CD4-positive, alpha-beta T cell (primary cell): Measurements from ENCODE around the gene SRC. TPM values are rescaled to one million over a fixed set of nuclear protein-coding genes. Genes with fewer than 3 reads are reported as not detected.
A peak's percentile ranks its signal among the peaks of the same experiment; 100 is the strongest.

Experiments used
- ATAC-seq: fragments of 200-7000 bp; cut with Tn5 transposase; one replicate; pipeline ENCODE4 v1.10.0; 2022; ENCODE audit warnings: mild to moderate bottlenecking; ENCODE audit not compliant: poor library complexity
- CTCF ChIA-PET: fragments of 350-600 bp; sonication (Branson Sonifier 250); formaldehyde crosslinking; loops from one replicate; lab custom pipeline; 2021; ENCODE audit warnings: antibody characterized with exemption, inconsistent platforms; lab: Charles Lee
- POLR2A ChIA-PET: fragments of 350-600 bp; sonication (Branson Sonifier 250); formaldehyde crosslinking; loops from one replicate; lab custom pipeline; 2021; ENCODE audit warnings: antibody characterized with exemption, inconsistent platforms; lab: Charles Lee
- DNase-seq, 14 experiments: peaks; one replicate each; pipeline ENCODE4 v3.0.0-alpha.2; 2013 to 2020; ENCODE audit warnings: mixed read lengths in 2 of 14
- H3K27ac ChIP-seq, 2 donors: one replicate each; pipeline versions ENCODE4 v1.5.1 to v1.7.0; 2013; ENCODE audit warnings: low read length in 2 of 2, low read depth in 1 of 2, mild to moderate bottlenecking in 1 of 2
- H3K27me3 ChIP-seq, 2 experiments: 1 replicate in 1 of 2; 2 replicates in 1 of 2; pipeline versions ENCODE4 v1.6.1 to v1.7.0; 2013; ENCODE audit warnings: low read length in 2 of 2, control low read depth in 1 of 2, mild to moderate bottlenecking in 1 of 2, moderate library complexity in 1 of 2; ENCODE audit not compliant: insufficient read depth in 2 of 2, control insufficient read depth in 1 of 2
- H3K36me3 ChIP-seq: one replicate; pipeline ENCODE4 v1.6.1; 2013; ENCODE audit warnings: low read length, control low read depth; ENCODE audit not compliant: insufficient read depth
- H3K4me1 ChIP-seq: one replicate; pipeline ENCODE4 v1.6.1; 2013; ENCODE audit warnings: low read length, control low read depth; ENCODE audit not compliant: insufficient read depth
- H3K4me3 ChIP-seq: one replicate; pipeline ENCODE4 v1.5.1; 2013; ENCODE audit warnings: mild to moderate bottlenecking, low read length, moderate library complexity
- H3K9me3 ChIP-seq, 2 experiments: 1 replicate in 1 of 2; 2 replicates in 1 of 2; pipeline versions ENCODE4 v1.6.1 to v1.7.0; 2013; ENCODE audit warnings: low read length in 2 of 2, mild to moderate bottlenecking in 2 of 2, control low read depth in 1 of 2, moderate library complexity in 1 of 2; ENCODE audit not compliant: control insufficient read depth in 1 of 2, insufficient read depth in 1 of 2
- H3K27ac Mint-ChIP-seq: one replicate; pipeline ENCODE4 v1.8.0; 2020; ENCODE audit warnings: mixed read lengths
- H3K27me3 Mint-ChIP-seq: one replicate; pipeline ENCODE4 v1.8.0; 2021; ENCODE audit warnings: mixed read lengths
- H3K36me3 Mint-ChIP-seq: one replicate; pipeline ENCODE4 v1.8.0; 2021; ENCODE audit warnings: low read depth, mixed read lengths
- H3K4me1 Mint-ChIP-seq: one replicate; pipeline ENCODE4 v1.8.0; 2021; ENCODE audit warnings: low read depth, mixed read lengths
- H3K4me3 Mint-ChIP-seq: one replicate; pipeline ENCODE4 v1.8.0; 2020; ENCODE audit warnings: mild to moderate bottlenecking, mixed read lengths
- H3K9me3 Mint-ChIP-seq: one replicate; pipeline ENCODE4 v1.8.0; 2020; ENCODE audit warnings: mixed read lengths
- intact Hi-C, 2 experiments: fragments of 100-400 bp; cut with DNase I in 1 of 2; cut with micrococcal nuclease in 1 of 2; formaldehyde crosslinking; loops; one replicate each; pipeline versions ENCODE4 v1.15.1 to v1.9.0; 2023 to 2025; cut with DNase I, micrococcal nuclease
- total RNA-seq, 174 experiments: library from RNA in 2 of 174; stranded (reverse) in 2 of 174; gene quantifications; one replicate each; pipeline ENCODE4 v1.2.3 and lab custom pipeline; 2021 to 2026
- TF ChIP-seq, protein P1 (sequence below): fragments of 200-600 bp; IDR thresholded peaks from one replicate; pipeline ENCODE4 v1.8.0; 2022; ENCODE audit warnings: antibody characterized with exemption, mild to moderate bottlenecking

The SRC gene
- total RNA-seq, 2 experiments from 2014 or later: 2.5 to 3.1 TPM

DNA sequence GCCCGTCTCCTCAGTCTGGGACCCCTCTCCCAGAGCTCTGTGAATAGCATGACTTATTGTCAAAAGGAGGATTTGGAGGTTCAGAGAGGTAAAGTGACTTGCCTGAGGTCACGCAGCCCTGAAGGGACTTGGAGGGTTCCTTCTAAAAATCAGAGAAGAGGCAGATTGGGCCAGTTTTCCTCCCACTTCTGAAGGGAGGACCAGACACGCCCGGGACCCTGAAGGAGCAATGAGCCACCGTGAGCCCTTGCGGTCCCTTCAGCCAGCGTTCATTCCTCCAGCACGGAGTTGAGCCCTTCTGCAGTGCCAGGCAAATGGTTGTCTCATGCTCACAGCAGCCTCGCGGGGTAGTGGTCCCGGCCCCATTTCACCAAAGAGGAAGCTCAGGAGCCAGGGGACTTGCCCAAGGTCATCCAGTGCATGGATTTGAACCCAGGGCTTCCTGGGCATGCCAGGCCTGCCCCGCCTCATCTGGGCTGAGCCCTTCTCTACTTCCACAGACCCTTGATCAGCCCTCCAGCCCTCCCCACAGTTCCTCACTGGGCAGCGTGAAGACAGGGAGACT is 7.4 kb downstream of the SRC start:
- no peaks in the 10 kb centered on the region for H3K27me3 Mint-ChIP-seq
- H3K4me1 Mint-ChIP-seq: no peaks in the 10 kb centered on the region
- Histone ChIP-seq H3K27ac (no peak overlapping the region), H3K9me3 (no peaks in the 10 kb centered on the region), H3K36me3 (no peaks in the 10 kb centered on the region), H3K4me3 (no peak overlapping the region), H3K4me1 (peaks cover 5% of the 10 kb centered on the region), H3K27me3 (no peaks in the 10 kb centered on the region)
- ATAC-seq: no peak
- ChIA-PET CTCF (no interaction called here), POLR2A (no interaction called here)
- H3K27ac Mint-ChIP-seq: no peak overlapping the region
- intact Hi-C loops: no loop called here
- H3K4me3 Mint-ChIP-seq: no peak overlapping the region
- H3K36me3 Mint-ChIP-seq: no peaks in the 10 kb centered on the region
- TF ChIP-seq, protein P1, sequence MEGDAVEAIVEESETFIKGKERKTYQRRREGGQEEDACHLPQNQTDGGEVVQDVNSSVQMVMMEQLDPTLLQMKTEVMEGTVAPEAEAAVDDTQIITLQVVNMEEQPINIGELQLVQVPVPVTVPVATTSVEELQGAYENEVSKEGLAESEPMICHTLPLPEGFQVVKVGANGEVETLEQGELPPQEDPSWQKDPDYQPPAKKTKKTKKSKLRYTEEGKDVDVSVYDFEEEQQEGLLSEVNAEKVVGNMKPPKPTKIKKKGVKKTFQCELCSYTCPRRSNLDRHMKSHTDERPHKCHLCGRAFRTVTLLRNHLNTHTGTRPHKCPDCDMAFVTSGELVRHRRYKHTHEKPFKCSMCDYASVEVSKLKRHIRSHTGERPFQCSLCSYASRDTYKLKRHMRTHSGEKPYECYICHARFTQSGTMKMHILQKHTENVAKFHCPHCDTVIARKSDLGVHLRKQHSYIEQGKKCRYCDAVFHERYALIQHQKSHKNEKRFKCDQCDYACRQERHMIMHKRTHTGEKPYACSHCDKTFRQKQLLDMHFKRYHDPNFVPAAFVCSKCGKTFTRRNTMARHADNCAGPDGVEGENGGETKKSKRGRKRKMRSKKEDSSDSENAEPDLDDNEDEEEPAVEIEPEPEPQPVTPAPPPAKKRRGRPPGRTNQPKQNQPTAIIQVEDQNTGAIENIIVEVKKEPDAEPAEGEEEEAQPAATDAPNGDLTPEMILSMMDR: no peak
- H3K9me3 Mint-ChIP-seq: no peaks in the 10 kb centered on the region
- DNase-seq: peak in 1 of 14 experiments; percentile 3

DNA sequence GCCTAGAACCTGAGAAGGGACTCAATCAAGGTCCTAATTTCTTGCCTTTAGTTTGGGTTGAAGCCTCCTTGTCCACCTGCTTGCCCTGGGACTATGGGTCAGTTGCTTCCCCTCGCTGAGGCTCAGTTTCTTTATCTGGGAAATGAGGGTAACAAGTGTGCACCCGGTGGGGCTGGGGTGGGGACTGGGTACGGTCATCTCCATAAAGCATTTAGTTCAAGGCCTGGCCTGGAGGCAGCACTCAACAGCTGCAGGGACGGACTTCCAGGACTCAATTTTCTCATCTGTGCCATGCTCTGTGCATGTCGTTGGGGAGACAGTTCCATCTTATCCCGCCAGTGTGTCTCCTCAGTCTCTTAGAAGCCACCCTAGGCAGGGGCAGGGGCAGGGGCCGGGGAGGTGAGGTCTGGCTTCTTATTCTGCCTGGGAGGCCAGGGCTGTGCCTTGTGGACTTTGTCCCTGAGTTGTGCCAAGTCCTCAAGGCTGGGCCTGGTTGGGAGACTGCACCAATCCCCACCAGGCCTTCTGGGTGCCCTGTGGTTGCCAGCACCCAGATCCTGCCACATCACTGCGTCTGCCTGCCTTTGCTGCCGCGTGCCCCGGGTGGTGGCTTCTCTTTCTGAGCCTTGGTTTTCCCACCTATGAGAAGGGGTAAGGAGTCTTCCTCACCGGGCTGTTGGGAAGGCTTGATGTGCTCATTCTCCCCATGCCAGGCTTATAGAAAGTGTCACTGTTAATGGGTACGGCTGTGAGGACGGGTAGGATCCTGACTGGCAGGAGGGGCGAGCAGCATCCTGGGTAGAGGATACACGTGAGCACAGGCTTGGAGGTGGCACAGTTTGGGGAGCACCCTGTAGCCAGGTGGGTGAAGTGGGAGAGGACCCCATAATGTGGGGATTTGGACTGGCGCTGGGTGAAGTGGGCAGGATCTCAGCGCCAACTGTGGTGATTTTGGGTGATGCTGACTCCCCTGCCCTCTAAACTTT is 8.6 kb downstream of the SRC start:
- H3K4me3 ChIP-seq: no peak overlapping the region
- DNase-seq (peak in 1 of 14 experiments; percentile 3), ATAC-seq (no peak)
- H3K4me1 ChIP-seq: peaks cover 5% of the 10 kb centered on the region
- TF ChIP-seq, protein P1: no peak
- Mint-ChIP-seq H3K36me3 (no peaks in the 10 kb centered on the region), H3K27ac (no peak overlapping the region), H3K27me3 (no peaks in the 10 kb centered on the region), H3K4me1 (no peaks in the 10 kb centered on the region), H3K9me3 (no peaks in the 10 kb centered on the region), H3K4me3 (no peak overlapping the region)
- H3K27ac ChIP-seq: no peak overlapping the region
- intact Hi-C loops: no loop called here
- no peaks in the 10 kb centered on the region for H3K27me3 ChIP-seq
- POLR2A ChIA-PET: no interaction called here
- H3K36me3 ChIP-seq: no peaks in the 10 kb centered on the region
- CTCF ChIA-PET: no interaction called here
- no peaks in the 10 kb centered on the region for H3K9me3 ChIP-seq

DNA sequence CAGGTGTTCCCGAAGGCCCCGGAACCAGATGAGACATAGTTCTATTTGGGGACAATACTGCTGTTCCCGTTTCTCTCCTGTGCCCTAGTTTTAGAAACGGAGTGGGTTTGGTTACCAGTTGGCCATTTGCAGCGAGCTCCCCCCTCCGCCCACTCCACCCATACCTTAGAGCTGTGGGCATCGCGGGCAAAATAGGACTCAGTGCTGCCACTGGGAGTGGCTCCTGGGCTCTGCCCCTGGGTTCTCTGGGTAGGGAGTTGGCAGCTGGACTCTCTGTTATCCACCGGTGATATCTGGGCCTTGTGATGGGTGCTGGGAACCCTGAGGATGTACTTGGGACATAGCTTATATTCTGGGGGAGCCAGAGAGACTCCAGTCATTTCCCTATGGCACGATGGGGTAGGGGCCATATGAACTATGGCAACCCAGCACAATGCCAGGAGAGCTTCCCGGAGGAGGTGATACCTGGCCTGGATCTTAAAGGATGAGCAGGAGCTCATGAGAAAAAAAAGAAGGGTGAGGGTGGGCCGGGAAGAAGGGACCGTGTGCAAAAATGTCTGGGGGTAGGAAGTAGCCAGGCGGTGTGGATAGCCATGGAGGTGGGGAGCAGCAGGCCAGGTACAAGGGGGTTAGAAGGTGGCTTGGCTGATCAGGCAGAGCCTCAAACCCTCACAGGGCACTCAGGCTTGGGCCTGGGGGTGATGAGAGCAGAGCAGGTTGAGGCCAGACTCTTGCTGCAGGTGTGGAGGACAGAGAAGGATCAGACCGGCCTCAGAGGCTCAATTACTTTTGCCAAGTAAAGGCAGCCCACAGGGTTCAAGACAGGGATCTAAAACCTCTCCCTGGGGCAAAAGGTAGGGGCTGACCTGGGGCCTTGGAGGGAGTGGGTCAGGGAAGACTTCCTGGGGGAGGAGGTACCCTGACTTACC is 9.6 kb downstream of the SRC start:
- intact Hi-C loops: no loop called here
- no peaks in the 10 kb centered on the region for H3K4me1 Mint-ChIP-seq
- DNase-seq (no peak), ATAC-seq (no peak)
- no peak overlapping the region for H3K27ac Mint-ChIP-seq
- TF ChIP-seq, protein P1: no peak
- POLR2A ChIA-PET: no interaction called here
- H3K27me3 Mint-ChIP-seq: no peaks in the 10 kb centered on the region
- CTCF ChIA-PET: no interaction called here
- H3K4me3 Mint-ChIP-seq: no peak overlapping the region
- no peak overlapping the region for H3K4me3 ChIP-seq
- no peaks in the 10 kb centered on the region for H3K27me3 ChIP-seq
- H3K36me3 Mint-ChIP-seq: no peaks in the 10 kb centered on the region
- no peaks in the 10 kb centered on the region for H3K9me3 ChIP-seq
- H3K4me1 ChIP-seq: peaks cover 5% of the 10 kb centered on the region
- H3K9me3 Mint-ChIP-seq: no peaks in the 10 kb centered on the region
- H3K36me3 ChIP-seq: no peaks in the 10 kb centered on the region
- no peak overlapping the region for H3K27ac ChIP-seq
